ENCODE measurements around the gene ITGB2. TPM values are rescaled to one million over a fixed set of nuclear protein-coding genes. Genes with fewer than 3 reads are reported as not detected.

The ITGB2 gene
- total and polyA plus RNA-seq, 7 donors: 2.5 to 11.7 (median 8.3) TPM

- Histone ChIP-seq H3K4me3 (no peak overlapping the region), H3K27ac (no peak overlapping the region), H3K27me3 (ENCODE audit: insufficient read depth in 3 of 3, low read length in 2 of 3) (peaks cover 0 to 47% (median 16%) of the 10 kb centered on the region in 3 donors), H3K4me1 (peaks cover 23% of the 10 kb centered on the region), H3K36me3 (ENCODE audit: insufficient read depth in 1 of 2, low read depth in 1 of 2) (no peaks in the 10 kb centered on the region), H3K9me3 (no peaks in the 10 kb centered on the region)
- TF ChIP-seq, protein P1, sequence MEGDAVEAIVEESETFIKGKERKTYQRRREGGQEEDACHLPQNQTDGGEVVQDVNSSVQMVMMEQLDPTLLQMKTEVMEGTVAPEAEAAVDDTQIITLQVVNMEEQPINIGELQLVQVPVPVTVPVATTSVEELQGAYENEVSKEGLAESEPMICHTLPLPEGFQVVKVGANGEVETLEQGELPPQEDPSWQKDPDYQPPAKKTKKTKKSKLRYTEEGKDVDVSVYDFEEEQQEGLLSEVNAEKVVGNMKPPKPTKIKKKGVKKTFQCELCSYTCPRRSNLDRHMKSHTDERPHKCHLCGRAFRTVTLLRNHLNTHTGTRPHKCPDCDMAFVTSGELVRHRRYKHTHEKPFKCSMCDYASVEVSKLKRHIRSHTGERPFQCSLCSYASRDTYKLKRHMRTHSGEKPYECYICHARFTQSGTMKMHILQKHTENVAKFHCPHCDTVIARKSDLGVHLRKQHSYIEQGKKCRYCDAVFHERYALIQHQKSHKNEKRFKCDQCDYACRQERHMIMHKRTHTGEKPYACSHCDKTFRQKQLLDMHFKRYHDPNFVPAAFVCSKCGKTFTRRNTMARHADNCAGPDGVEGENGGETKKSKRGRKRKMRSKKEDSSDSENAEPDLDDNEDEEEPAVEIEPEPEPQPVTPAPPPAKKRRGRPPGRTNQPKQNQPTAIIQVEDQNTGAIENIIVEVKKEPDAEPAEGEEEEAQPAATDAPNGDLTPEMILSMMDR (IDR thresholded peaks at IDR 0.05): no peak
- WGBS, 3 donors: 72 to 82% (median 73%) methylated on average over 6 of the region's 6 CpGs
- intact Hi-C loops (cut with DNase I): loop anchor here (2.0 to 10.0 kb wide), 3 partner anchors 41 to 419 kb away; partner anchors contain the start of gene UBE2G2 (in 1 of the 2)
- ATAC-seq (no peak), DNase-seq (peak in 1 of 2 donors; percentile 26)
Measured at GRCh38 chr21:44933918-44934260, 13.2 kb upstream of the ITGB2 start.

DNA sequence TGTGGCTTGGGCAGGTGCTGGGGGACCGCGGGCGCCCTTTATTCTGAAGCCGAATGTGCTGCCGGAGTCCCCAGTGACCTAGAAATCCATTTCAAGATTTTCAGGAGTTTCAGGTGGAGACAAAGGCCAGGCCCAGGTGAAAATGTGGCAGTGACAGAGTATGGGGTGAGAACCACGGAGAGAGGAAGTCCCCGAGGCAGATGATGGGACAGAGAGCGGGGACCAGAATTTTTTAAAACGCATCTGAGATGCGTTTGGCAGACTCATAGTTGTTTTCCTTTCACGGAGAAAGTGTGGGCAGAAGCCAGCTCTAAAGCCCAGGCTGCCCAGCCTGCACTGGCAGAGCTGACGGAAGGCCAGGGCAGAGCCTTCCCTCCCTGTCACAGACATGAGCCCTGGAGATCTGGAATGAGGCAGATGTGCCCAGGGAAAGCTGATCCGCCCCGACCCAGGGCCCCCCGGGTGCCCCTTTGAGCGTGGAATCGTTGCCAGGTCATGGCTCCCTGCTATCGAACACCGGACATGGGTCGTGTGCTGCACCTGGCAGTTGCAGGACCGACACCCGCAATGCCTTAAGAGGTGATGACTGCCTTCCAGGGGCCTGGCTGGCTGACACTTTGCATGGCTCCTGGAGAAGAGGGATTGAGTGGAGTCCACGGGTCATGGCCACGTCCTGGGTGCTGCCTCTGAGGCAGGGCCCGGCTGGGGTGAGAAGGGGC is 12.7 kb upstream of the ITGB2 start:
- no peaks in the 10 kb centered on the region for H3K36me3 ChIP-seq (ENCODE audit: insufficient read depth in 1 of 2, low read depth in 1 of 2)
- peaks cover 23% of the 10 kb centered on the region for H3K4me1 ChIP-seq
- 37 to 44% (median 41%) methylated on average over 25 of the region's 25 CpGs for WGBS, 3 donors
- H3K27me3 ChIP-seq (ENCODE audit: insufficient read depth in 3 of 3, low read length in 2 of 3): peaks cover 0 to 50% (median 16%) of the 10 kb centered on the region in 3 donors
- H3K9me3 ChIP-seq: no peaks in the 10 kb centered on the region
- no peak overlapping the region for H3K4me3 ChIP-seq
- no peak for ATAC-seq
- H3K27ac ChIP-seq: no peak overlapping the region
- intact Hi-C loops (cut with DNase I): loop anchor here (2.0 to 10.0 kb wide), 3 partner anchors 41 to 419 kb away; partner anchors contain the start of gene UBE2G2 (in 1 of the 2)
- TF ChIP-seq, protein P1 (IDR thresholded peaks at IDR 0.05): no peak
- peak; percentile 12 to 31 for DNase-seq

- no peaks in the 10 kb centered on the region for H3K36me3 ChIP-seq (ENCODE audit: insufficient read depth in 1 of 2, low read depth in 1 of 2)
- H3K9me3 ChIP-seq: no peaks in the 10 kb centered on the region
- no peak overlapping the region for H3K27ac ChIP-seq
- ATAC-seq: peak; percentile 59 to 69 (median 62)
- H3K27me3 ChIP-seq (ENCODE audit: insufficient read depth in 3 of 3, low read length in 2 of 3): peaks cover 0 to 58% (median 16%) of the 10 kb centered on the region in 3 donors
- peaks cover 23% of the 10 kb centered on the region for H3K4me1 ChIP-seq
- 2 to 4% (median 3%) methylated on average over 38 to 68 of the region's 68 CpGs for WGBS, 3 donors
- intact Hi-C loops (cut with DNase I): loop anchor here (1.0 to 10.0 kb wide), 4 partner anchors 39 to 418 kb away; partner anchors contain the start of gene UBE2G2 (in 1 of the 2)
- peak overlapping the region; percentile 63 for H3K4me3 ChIP-seq
- DNase-seq: peak; percentile 49 to 70
- TF ChIP-seq, protein P1 (IDR thresholded peaks at IDR 0.05): peak; percentile 49
Measured at GRCh38 chr21:44932408-44933181, 11.9 kb upstream of the ITGB2 start.

DNA sequence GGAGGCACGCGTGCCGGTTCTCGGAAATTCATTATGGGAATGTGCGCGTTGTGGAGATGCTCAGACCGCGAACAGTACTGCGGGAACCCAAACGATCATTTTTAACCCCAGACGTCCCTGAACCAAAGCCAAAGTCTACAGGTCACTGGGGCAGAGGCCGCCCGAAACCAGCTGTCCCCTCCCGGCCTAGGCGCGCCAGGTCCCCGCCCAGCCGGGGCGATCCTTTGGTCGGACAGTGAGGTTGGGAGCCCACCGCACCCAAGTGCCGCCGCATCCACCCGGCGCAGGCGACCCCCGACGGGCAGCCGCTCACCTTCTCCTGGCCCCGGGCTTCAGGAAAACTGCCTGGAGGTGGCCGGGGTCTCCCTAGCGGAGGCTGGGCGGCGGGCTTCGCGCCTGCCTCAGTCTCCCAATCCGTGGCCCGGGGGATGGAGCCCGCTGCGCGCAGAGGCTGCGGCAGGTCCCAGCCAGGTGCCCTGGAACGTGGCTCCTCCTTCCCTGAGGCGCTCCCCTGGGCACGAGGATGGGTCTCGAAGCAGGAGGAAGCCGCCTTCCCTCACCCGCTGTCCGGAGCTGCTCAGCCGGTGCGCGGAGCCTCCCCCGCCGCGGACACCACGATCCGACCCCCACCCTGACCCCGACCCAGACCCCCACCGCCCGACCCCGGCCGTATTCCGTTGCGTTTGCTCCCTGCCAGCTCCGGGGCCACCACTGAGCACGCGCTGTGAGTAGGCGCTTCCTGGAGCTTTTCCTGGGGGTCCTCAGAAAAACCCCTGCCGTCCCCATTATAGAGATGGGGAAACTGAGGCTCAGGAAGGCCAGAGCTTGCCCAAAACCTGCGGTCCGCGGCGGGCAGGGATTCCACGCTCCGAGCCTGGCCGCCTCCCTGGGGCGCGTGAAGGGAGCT is 11.1 kb upstream of the ITGB2 start:
- intact Hi-C loops (cut with DNase I): loop anchor here (1.0 to 10.0 kb wide), 4 partner anchors 38 to 417 kb away; partner anchors contain the start of gene UBE2G2 (in 1 of the 2)
- 1 to 3% (median 2%) methylated on average over 68 to 78 of the region's 78 CpGs for WGBS, 3 donors
- DNase-seq (peak; percentile 17 to 59), ATAC-seq (peak in 1 of 4 donors; percentile 16)
- TF ChIP-seq, protein P1 (IDR thresholded peaks at IDR 0.05): no peak
- peaks cover 0 to 64% (median 19%) of the 10 kb centered on the region in 3 donors for H3K27me3 ChIP-seq (ENCODE audit: insufficient read depth in 3 of 3, low read length in 2 of 3)
- no peaks in the 10 kb centered on the region for H3K36me3 ChIP-seq (ENCODE audit: insufficient read depth in 1 of 2, low read depth in 1 of 2)
- H3K4me1 ChIP-seq: peaks cover 23% of the 10 kb centered on the region
- H3K9me3 ChIP-seq: no peaks in the 10 kb centered on the region
- H3K4me3 ChIP-seq: peak overlapping the region; percentile 63
- H3K27ac ChIP-seq: no peak overlapping the region
